Dermis blood vessel endothelial cell (primary cell): ENCODE results near the gene FOXP4. TPM values are rescaled to one million over a fixed set of nuclear protein-coding genes. Genes with fewer than 3 reads are reported as not detected.

Source experiments
- DNase-seq: peaks from one replicate; pipeline ENCODE4 v3.0.0; 2010
- total RNA-seq: library from RNA; depleted of rRNA; stranded (reverse); fragments of >200 nt; gene quantifications from 2 replicates; pipeline ENCODE4 v1.2.3, GENCODE V29; 2014

The FOXP4 gene
- total RNA-seq, 1 donor from 2014 or later, result 4.4 TPM

GRCh38 chr6:41566961-41567360 lies 20.8 kb downstream of the FOXP4 start:
- DNase-seq, result no peak

- no peak for DNase-seq
Measured at GRCh38 chr6:41567684-41568083, 21.5 kb downstream of the FOXP4 start.

- DNase-seq, result no peak
Measured at GRCh38 chr6:41568202-41568584, 22.0 kb downstream of the FOXP4 start.

GRCh38 chr6:41568585-41569384 lies 22.6 kb downstream of the FOXP4 start:
- DNase-seq, result no peak

- DNase-seq, result no peak
Measured at GRCh38 chr6:41570259-41570615, 24.1 kb downstream of the FOXP4 start.

- DNase-seq, result no peak
Measured at GRCh38 chr6:41571021-41571780, 25.0 kb downstream of the FOXP4 start.

GRCh38 chr6:41572613-41573012 lies 26.4 kb downstream of the FOXP4 start:
- DNase-seq, result no peak

GRCh38 chr6:41573276-41573675 lies 27.1 kb downstream of the FOXP4 start:
- DNase-seq, result no peak

GRCh38 chr6:41573985-41574384 lies 27.8 kb downstream of the FOXP4 start:
- DNase-seq, result no peak

- no peak for DNase-seq
Measured at GRCh38 chr6:41575598-41575997, 29.4 kb downstream of the FOXP4 start.

- no peak for DNase-seq
Measured at GRCh38 chr6:41576667-41577066, 30.5 kb downstream of the FOXP4 start.

- DNase-seq, result peak; percentile 35
Measured at GRCh38 chr6:41577356-41578216, 31.4 kb downstream of the FOXP4 start.

GRCh38 chr6:41578217-41579087 lies 32.3 kb downstream of the FOXP4 start:
- peak; percentile 15 for DNase-seq

- no peak for DNase-seq
Measured at GRCh38 chr6:41579088-41579610, 33.0 kb downstream of the FOXP4 start.

- no peak for DNase-seq
Measured at GRCh38 chr6:41580690-41581089, 34.5 kb downstream of the FOXP4 start.

- peak; percentile 87 for DNase-seq
Measured at GRCh38 chr6:41581381-41581991, 35.3 kb downstream of the FOXP4 start.

GRCh38 chr6:41582540-41582939 lies 36.4 kb downstream of the FOXP4 start:
- DNase-seq, result no peak

- DNase-seq, result no peak
Measured at GRCh38 chr6:41583565-41583964, 37.4 kb downstream of the FOXP4 start.

GRCh38 chr6:41584205-41584604 lies 38.0 kb downstream of the FOXP4 start:
- DNase-seq, result no peak

- DNase-seq, result no peak
Measured at GRCh38 chr6:41584668-41585205, 38.6 kb downstream of the FOXP4 start.

GRCh38 chr6:41585605-41586004 lies 39.4 kb downstream of the FOXP4 start:
- DNase-seq, result no peak
